Ishikawa (cell line): ENCODE measurements around the gene GRIK4.

ENCODE experiments used
- CEBPB ChIP-seq: IDR thresholded peaks from 2 replicates; pipeline ENCODE4 v1.6.1; 2012
- CREB1 ChIP-seq: IDR thresholded peaks from 2 replicates; pipeline ENCODE4 v1.6.1; 2012; ENCODE audit warnings: low read depth
- EGR1 ChIP-seq: IDR thresholded peaks from 2 replicates; pipeline ENCODE4 v1.6.1; 2012
- EP300 ChIP-seq: IDR thresholded peaks from 2 replicates; pipeline ENCODE4 v1.6.1; 2012; ENCODE audit warnings: borderline replicate concordance
- FOXM1 ChIP-seq: IDR thresholded peaks from 2 replicates; pipeline ENCODE4 v1.6.1; 2012; ENCODE audit warnings: low read depth, borderline replicate concordance
- NFIC ChIP-seq: IDR thresholded peaks from 2 replicates; pipeline ENCODE4 v1.6.1; 2012
- RAD21 ChIP-seq: IDR thresholded peaks from 2 replicates; pipeline ENCODE4 v1.6.1; 2012; ENCODE audit warnings: low read depth
- TAF1 ChIP-seq: IDR thresholded peaks from 2 replicates; pipeline ENCODE4 v1.6.1; 2012; ENCODE audit warnings: low read depth, mild to moderate bottlenecking
- TCF12 ChIP-seq: IDR thresholded peaks from 2 replicates; pipeline ENCODE4 v1.6.1; 2012; ENCODE audit warnings: low read depth
- TEAD4 ChIP-seq: IDR thresholded peaks from 2 replicates; pipeline ENCODE4 v1.6.1; 2012
- YY1 ChIP-seq: IDR thresholded peaks from 2 replicates; pipeline ENCODE4 v1.6.1; 2012; ENCODE audit warnings: low read depth
- ZBTB7A ChIP-seq: IDR thresholded peaks from 2 replicates; pipeline ENCODE4 v1.6.1; 2012; ENCODE audit warnings: low read depth
- TF ChIP-seq, protein P1 (sequence below): IDR thresholded peaks from 2 replicates; pipeline ENCODE4 v1.6.1; 2012; ENCODE audit warnings: low read depth, mild to moderate bottlenecking
- TF ChIP-seq, protein P2 (sequence below): IDR thresholded peaks from 2 replicates; pipeline ENCODE4 v1.6.1; 2012
- TF ChIP-seq, protein P3 (sequence below): IDR thresholded peaks from 2 replicates; pipeline ENCODE4 v1.6.1; 2012

GRIK4 gene

DNA sequence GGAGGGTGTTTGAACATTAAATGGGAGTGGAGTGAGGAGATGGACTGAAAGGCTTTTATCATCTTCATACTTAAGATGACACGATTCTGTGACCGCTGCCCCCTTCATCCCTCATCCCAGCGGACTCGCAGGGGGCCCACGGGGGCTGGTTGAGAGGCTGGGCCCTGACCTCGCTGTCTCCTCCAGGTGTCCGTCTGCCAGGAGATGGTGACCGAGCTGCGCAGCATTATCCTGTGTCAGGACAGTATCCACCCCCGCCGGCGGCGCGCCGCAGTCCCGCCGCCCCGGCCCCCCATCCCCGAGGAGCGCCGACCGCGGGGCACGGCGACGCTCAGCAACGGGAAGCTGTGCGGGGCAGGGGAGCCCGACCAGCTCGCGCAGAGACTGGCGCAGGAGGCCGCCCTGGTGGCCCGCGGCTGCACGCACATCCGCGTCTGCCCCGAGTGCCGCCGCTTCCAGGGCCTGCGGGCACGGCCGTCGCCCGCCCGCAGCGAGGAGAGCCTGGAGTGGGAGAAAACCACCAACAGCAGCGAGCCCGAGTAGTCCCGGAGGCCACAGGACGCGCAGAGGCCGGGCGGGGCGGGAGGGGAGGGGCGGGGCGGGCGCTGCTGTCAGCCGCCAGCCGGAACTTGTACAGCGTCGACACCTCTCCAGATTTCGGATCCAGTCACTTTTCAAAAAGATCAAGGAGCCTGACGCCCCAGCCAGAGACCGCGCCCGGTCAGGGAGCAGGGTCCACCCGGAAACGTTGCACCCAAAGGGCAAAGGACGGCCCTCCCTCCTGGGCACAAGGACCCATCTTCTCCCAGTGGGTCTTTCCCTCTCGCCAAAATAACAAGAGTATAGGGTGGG, 474.4 kb downstream of the GRIK4 start:
- TF ChIP-seq EP300: no peak
- no peak for TF ChIP-seq FOXM1
- TF ChIP-seq ZBTB7A: no peak
- TF ChIP-seq CEBPB: no peak
- TF ChIP-seq TAF1: no peak
- TF ChIP-seq NFIC: no peak

DNA sequence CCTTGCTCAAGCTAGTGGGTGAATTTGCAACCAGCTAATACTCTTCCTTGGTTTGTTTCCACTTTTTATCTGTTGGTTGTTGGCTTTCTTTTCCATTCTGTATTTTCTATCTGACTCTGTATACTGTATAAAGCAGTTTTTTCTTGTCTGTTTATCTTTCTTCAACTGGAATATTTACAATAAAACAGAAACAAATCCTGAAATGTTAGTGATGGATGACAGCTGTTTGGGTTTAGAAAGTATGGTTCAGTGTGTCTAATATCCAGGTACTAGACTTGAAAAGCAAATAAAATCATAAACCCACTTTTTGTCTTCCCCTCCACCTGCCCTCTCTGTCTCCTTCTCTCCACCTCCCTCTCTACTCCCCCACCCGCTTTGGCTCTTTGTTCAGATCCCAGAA, 477.1 kb downstream of the GRIK4 start:
- TF ChIP-seq TCF12 (no peak), NFIC (no peak), ZBTB7A (no peak), CEBPB (no peak), FOXM1 (no peak), EGR1 (no peak), YY1 (no peak)

DNA sequence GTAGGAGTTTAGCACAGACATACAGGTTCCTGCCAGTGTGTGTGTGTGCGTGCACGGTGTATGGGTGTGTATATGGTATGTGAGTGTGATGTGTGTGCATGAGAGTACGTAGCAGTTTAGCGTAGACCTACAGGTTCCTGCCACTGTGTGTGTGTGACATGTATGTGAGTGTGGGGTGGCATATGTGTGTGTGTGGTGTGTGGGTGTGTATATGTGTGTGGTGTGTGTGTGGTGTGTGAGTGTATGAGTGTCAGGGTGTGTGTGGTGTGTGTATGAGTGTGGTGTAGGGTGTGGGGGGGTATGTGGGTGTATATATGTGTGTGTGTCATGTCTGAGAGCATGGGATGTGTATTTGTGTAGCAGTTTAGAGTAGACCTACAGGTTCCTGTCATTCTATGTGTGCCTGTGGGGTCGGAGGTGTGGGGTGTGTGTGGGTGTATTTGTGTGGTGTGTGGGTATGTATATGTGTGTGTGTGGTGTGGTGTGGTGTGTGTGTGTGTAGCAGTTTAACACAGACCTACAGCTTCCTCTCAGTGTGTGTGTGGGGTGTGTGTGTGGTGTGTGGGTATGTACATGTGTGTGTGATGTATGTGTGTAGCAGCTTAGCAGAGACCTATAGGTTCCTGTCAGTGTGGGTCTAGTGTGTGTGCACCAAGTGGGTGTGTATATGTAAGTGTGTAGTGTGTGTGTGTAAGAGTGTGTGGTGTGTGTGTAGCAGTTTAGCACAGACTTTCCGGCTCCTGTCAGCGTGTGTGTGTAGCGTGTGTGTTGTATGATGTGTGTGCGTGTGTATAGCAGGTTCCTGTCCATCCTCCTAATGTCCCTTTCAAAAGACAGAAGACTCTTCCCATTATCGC, 480.5 kb downstream of the GRIK4 start:
- TF ChIP-seq, protein P1, sequence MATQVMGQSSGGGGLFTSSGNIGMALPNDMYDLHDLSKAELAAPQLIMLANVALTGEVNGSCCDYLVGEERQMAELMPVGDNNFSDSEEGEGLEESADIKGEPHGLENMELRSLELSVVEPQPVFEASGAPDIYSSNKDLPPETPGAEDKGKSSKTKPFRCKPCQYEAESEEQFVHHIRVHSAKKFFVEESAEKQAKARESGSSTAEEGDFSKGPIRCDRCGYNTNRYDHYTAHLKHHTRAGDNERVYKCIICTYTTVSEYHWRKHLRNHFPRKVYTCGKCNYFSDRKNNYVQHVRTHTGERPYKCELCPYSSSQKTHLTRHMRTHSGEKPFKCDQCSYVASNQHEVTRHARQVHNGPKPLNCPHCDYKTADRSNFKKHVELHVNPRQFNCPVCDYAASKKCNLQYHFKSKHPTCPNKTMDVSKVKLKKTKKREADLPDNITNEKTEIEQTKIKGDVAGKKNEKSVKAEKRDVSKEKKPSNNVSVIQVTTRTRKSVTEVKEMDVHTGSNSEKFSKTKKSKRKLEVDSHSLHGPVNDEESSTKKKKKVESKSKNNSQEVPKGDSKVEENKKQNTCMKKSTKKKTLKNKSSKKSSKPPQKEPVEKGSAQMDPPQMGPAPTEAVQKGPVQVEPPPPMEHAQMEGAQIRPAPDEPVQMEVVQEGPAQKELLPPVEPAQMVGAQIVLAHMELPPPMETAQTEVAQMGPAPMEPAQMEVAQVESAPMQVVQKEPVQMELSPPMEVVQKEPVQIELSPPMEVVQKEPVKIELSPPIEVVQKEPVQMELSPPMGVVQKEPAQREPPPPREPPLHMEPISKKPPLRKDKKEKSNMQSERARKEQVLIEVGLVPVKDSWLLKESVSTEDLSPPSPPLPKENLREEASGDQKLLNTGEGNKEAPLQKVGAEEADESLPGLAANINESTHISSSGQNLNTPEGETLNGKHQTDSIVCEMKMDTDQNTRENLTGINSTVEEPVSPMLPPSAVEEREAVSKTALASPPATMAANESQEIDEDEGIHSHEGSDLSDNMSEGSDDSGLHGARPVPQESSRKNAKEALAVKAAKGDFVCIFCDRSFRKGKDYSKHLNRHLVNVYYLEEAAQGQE: no peak
- TF ChIP-seq RAD21 (no peak), CEBPB (no peak), EP300 (no peak)

DNA sequence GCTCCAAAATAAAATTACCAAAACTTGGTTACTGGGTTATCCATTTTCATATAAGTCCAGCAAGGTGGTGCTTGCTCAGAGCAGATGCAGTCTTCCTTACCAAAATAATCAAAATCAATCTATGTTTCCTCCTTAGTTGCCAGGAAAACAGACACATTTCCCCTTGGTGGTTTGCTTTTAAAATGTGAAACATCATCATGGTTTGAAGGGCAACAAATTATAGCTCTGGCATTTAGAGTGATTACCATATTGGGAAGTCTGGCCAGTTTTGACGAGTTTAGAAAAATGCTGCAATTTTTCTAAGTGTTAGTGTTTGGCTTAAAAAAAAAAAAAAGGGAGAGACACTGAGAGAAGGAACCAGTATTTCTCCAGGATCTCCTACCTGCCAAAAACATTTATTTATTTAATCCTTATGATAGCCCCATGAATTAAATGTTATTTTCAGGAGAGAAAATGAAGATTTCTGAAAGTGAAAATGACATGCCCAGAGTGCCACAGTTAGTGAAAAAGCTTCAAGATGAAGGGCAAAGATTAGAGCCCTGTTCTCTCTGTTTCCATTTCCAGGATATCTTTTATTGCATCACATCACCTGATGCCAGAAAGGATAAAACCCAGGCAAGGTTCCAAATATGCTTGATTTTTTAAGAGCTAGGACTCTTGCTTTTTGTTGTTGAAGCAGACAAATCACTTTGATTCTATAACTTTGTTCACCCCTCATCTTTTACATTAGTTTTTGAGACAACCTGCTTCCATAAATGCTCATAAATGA, 482.7 kb downstream of the GRIK4 start:
- TF ChIP-seq TAF1 (no peak), ZBTB7A (no peak), CREB1 (no peak), EGR1 (no peak), YY1 (no peak), NFIC (no peak), RAD21 (no peak), CEBPB (no peak)
- TF ChIP-seq, protein P2, sequence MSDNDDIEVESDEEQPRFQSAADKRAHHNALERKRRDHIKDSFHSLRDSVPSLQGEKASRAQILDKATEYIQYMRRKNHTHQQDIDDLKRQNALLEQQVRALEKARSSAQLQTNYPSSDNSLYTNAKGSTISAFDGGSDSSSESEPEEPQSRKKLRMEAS: no peak
- TF ChIP-seq, protein P1: no peak
- TF ChIP-seq, protein P3, sequence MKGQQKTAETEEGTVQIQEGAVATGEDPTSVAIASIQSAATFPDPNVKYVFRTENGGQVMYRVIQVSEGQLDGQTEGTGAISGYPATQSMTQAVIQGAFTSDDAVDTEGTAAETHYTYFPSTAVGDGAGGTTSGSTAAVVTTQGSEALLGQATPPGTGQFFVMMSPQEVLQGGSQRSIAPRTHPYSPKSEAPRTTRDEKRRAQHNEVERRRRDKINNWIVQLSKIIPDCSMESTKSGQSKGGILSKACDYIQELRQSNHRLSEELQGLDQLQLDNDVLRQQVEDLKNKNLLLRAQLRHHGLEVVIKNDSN: no peak

DNA sequence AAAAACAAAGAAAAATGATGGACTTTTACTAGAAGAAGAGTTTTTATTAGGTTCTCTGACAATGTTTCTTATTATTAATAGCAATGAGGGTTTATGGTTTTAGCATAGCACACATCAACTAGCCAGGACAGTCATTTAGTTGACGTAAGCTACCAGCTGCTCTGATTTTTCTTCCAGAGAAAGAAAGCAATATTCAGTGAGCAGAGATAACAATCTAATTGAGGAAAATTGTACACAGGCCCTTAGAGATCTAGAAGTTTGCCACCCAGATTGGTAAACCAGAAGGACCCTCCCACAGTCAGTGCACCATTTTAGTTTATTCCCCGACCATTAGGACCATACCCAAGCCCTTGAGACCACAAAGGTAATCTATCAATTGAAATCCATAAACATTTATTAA, 483.6 kb downstream of the GRIK4 start:
- TF ChIP-seq EP300 (no peak), NFIC (no peak)

DNA sequence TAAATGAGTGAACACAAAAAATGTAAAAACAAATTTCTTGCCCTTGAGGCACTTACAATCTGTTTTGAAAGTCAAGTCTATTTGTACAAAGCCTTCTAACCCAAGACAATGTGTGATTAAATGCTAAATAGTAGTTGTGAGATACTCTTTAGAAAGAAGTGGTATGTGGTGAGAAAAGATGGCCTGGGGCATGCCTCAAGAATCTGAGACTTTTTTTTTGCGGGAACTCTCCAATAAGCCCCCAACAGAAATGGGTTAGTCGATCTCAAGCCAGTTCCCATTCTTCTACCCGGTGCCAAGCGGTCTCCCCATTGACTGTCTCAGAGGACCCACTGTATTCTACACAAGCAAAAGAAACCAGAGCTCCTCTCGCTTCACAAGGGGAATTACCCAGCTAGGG, 485.4 kb downstream of the GRIK4 start:
- no peak for TF ChIP-seq FOXM1
- no peak for TF ChIP-seq TCF12
- TF ChIP-seq, protein P2: no peak
- no peak for TF ChIP-seq CREB1
- no peak for TF ChIP-seq TEAD4
- no peak for TF ChIP-seq RAD21
- no peak for TF ChIP-seq CEBPB
- TF ChIP-seq ZBTB7A: no peak
- TF ChIP-seq, protein P3: no peak
- no peak for TF ChIP-seq EP300
- TF ChIP-seq YY1: no peak
- TF ChIP-seq, protein P1: no peak
- TF ChIP-seq EGR1: no peak
- no peak for TF ChIP-seq TAF1
- TF ChIP-seq NFIC: no peak
